HuH-7 (cell line): ENCODE data around the gene APOL5.

Experiments used
- DNase-seq: peaks from one replicate; pipeline ENCODE4 v3.0.0; 2011; ENCODE audit warnings: low spot score

Gene APOL5

GRCh38 chr22:35742342-35743100 lies 24.8 kb downstream of the APOL5 start:
- no peak for DNase-seq

GRCh38 chr22:35743326-35743860 lies 25.7 kb downstream of the APOL5 start:
- DNase-seq, result no peak

- DNase-seq, result no peak
Observed at GRCh38 chr22:35746248-35746647, 28.6 kb downstream of the APOL5 start.

GRCh38 chr22:35746946-35747703 lies 29.5 kb downstream of the APOL5 start:
- no peak for DNase-seq

- DNase-seq, result no peak
Observed at GRCh38 chr22:35749808-35750207, 32.1 kb downstream of the APOL5 start.

GRCh38 chr22:35752006-35752862 lies 34.6 kb downstream of the APOL5 start:
- DNase-seq, result no peak

GRCh38 chr22:35752863-35753189 lies 35.2 kb downstream of the APOL5 start:
- no peak for DNase-seq

GRCh38 chr22:35754761-35755160 lies 37.1 kb downstream of the APOL5 start:
- DNase-seq, result no peak

GRCh38 chr22:35756722-35757121 lies 39.0 kb downstream of the APOL5 start:
- no peak for DNase-seq

GRCh38 chr22:35758394-35758793 lies 40.7 kb downstream of the APOL5 start:
- no peak for DNase-seq

GRCh38 chr22:35761037-35761436 lies 43.4 kb downstream of the APOL5 start:
- DNase-seq, result no peak

GRCh38 chr22:35766654-35767580 lies 49.2 kb downstream of the APOL5 start:
- DNase-seq, result no peak

- DNase-seq, result no peak
Observed at GRCh38 chr22:35769974-35770373, 52.3 kb downstream of the APOL5 start.

GRCh38 chr22:35775339-35775738 lies 57.7 kb downstream of the APOL5 start:
- DNase-seq, result no peak

GRCh38 chr22:35777335-35777975 lies 59.8 kb downstream of the APOL5 start:
- DNase-seq, result no peak
